GM06990 (cell line): ENCODE results near the gene FLYWCH1.

Source experiments
- DNase-seq: peaks from one replicate; pipeline ENCODE4 v3.0.0-alpha.2; 2011; ENCODE audit not compliant: insufficient read length; ENCODE audit errors: extremely low read depth
- H3K27me3 ChIP-seq: replicated peaks from 2 replicates; pipeline ENCODE4 v1.6.0; 2011; ENCODE audit warnings: low read length; ENCODE audit not compliant: control insufficient read depth, insufficient read depth
- H3K36me3 ChIP-seq: 2 replicates; pipeline ENCODE4 v1.5.1; 2011; ENCODE audit warnings: low read length; ENCODE audit not compliant: control insufficient read depth, insufficient read depth
- H3K4me3 ChIP-seq: replicated peaks from 2 replicates; pipeline ENCODE4 v1.5.1; 2011; ENCODE audit warnings: low read depth, mild to moderate bottlenecking, control low read depth, low read length
- TF ChIP-seq, protein P1 (sequence below): IDR thresholded peaks from 2 replicates; pipeline ENCODE4 v1.5.1; 2011; ENCODE audit warnings: low read length, control low read depth, mild to moderate bottlenecking, inconsistent platforms; ENCODE audit not compliant: insufficient read depth, poor library complexity, severe bottlenecking

The FLYWCH1 gene

DNA sequence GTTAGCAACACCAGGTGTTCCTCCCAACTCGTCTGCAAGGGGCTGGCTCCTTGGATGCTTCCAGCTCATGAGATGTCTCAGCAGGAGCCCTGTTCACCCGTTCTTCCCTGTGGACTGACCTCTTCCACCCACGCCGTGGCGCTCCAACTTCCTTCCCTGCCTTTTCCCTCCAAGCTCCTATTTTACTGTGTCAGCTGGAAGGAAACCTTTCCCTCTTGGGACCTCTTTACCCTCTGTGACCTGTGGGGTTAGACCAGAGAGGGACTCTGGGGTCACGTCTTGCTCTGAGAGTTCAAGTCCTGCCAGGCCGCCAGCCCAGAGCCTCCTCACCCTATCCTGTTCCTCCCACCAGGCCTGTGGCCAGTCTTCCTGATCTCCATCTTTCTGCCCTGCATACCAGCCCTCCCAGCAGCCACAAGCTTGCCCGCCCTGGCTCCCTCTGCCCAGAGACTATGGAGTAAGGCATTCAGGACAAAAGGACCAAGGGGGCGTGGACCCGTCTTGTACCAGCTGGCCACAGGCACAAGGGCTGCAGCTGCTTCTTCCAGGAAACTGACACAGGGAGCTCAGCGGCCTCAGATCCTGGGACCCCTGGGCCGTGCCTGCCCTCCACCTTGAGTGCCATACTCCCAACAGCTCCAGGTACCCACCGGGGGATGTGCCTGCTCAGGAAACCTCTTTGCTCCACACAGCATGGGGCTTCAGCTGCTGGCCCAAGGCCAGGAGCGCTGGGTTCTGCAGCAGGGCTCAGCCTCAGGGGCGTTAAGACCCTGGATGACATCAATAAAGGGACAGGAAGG, 60.5 kb downstream of the FLYWCH1 start:
- Histone ChIP-seq H3K36me3 (peaks cover 17% of the 10 kb centered on the region), H3K27me3 (no peaks in the 10 kb centered on the region), H3K4me3 (no peak overlapping the region)
- DNase-seq: no peak
- TF ChIP-seq, protein P1, sequence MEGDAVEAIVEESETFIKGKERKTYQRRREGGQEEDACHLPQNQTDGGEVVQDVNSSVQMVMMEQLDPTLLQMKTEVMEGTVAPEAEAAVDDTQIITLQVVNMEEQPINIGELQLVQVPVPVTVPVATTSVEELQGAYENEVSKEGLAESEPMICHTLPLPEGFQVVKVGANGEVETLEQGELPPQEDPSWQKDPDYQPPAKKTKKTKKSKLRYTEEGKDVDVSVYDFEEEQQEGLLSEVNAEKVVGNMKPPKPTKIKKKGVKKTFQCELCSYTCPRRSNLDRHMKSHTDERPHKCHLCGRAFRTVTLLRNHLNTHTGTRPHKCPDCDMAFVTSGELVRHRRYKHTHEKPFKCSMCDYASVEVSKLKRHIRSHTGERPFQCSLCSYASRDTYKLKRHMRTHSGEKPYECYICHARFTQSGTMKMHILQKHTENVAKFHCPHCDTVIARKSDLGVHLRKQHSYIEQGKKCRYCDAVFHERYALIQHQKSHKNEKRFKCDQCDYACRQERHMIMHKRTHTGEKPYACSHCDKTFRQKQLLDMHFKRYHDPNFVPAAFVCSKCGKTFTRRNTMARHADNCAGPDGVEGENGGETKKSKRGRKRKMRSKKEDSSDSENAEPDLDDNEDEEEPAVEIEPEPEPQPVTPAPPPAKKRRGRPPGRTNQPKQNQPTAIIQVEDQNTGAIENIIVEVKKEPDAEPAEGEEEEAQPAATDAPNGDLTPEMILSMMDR: no peak

DNA sequence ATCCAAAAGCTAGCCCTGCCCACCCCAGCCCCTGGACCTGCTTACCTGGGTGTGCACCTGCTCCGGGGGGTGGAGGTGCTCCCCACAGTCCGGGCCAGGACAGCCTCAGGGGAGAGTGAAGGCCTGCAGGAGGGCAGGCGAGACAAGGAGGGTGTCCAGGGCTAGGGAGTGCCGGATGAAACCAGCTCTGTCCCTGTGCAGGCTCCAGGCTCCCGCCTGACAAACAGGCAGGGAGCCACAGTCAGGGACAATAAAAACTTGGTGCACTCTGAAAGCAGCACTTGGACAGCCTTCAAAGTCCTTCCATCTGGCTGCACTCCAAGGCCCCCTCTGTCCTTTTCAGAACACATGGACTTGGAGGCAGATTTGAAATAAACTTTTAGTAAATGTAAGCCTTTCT, 61.4 kb downstream of the FLYWCH1 start:
- H3K4me3 ChIP-seq: no peak overlapping the region
- H3K27me3 ChIP-seq: no peaks in the 10 kb centered on the region
- peaks cover 17% of the 10 kb centered on the region for H3K36me3 ChIP-seq
- TF ChIP-seq, protein P1: no peak
- no peak for DNase-seq

DNA sequence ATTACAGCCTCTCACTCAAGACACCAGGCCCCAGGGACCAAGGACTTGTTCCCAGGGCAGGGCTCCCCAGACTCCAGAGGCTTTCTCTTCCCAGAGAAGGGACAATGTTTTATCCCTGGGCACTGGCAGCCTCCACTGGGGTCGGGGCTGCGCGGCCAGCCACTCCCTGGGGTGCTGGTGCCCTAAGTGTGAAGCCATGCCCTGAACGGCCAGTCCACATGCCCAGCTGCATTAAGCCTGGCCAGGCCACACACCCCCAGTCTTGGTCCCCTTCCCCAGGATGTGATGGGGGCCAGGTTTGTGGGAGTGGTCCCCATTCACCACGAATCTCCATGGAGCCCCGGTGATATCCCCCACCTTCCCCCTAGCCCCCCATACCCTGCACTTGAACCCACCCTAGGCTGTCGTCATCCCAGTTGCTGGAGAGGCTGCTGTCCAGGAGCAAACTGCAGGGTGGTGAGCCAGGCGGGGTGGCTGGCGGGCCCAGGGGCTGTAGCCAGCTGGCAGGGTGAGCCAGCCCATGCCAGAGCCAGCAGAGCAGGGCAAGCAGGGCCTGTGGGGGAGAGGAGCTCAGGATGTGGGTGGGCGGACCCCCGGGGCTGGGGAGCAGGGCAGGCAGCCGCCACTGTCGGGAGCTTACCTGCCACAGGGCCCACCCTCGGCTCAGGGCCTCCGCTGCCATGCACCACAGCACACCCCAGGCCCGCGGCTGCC, 62.0 kb downstream of the FLYWCH1 start:
- peaks cover 17% of the 10 kb centered on the region for H3K36me3 ChIP-seq
- no peak for DNase-seq
- no peaks in the 10 kb centered on the region for H3K27me3 ChIP-seq
- H3K4me3 ChIP-seq: no peak overlapping the region
- TF ChIP-seq, protein P1: no peak

DNA sequence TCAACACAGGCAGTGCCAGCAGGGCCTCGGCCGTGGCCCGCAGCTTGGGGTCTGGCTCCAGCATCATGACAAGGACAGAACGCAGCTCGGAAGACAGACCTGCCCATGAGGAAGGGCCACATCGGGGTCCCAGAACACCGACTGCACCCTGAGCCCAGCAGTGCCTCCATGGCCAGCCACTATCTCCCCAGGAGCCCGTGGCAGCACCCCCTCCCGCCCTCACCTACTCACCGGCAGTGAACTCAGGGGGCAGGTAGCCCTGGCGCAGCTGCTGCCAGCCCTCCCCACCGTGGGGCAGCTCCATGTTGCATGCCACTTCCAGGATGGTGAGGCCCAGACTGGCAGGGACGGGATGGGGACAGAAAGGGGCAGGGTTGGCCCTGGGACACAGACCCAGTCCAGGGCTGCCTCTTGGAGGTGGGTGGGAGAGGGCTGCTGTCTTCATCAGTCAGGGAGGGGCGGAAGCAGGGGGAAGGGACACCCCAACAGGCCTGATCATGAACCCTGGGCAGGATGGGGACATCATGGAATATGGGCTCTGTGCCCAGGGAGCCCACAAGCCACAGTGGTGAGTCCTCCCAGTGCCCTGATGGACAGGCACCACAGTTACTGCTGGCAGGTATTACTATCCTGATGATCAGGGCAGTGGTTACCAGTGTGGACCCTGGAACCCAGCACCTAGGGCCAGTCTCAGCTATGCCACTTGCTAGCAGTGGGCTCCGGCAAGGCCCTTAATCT, 62.8 kb downstream of the FLYWCH1 start:
- DNase-seq: no peak
- TF ChIP-seq, protein P1: no peak
- no peaks in the 10 kb centered on the region for H3K27me3 ChIP-seq
- H3K4me3 ChIP-seq: no peak overlapping the region
- peaks cover 17% of the 10 kb centered on the region for H3K36me3 ChIP-seq

DNA sequence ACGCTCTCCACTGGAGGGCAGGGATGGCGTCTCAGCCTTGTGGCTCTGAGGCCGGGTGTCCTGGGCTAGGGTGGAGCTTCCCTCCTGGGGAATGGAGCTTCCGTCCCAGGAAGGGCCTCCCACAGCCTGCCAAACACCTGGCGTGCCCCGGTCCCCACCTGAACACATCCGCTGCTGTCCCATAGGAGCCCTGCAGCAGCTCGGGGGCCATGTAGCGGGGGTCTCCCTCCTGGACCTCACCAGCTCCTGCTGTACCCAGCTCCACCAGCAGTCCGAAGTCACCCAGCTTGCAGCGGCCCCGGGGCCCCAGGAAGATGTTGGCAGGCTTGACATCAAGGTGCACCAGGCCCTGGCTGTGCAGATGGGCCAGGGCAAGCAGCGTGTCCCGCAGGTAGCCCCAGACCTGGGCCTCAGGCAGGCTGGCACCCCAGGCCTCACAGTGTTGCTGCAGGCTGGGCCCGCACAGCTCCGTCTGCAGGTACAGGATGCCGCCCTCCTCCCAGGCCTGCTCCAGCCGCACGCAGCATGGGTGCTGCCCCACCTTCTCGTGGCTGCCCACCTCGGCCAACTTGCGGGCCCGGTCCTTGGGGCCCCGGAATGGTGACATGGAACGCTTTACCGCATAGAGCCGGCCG, 63.5 kb downstream of the FLYWCH1 start:
- Histone ChIP-seq H3K36me3 (peaks cover 17% of the 10 kb centered on the region), H3K4me3 (no peak overlapping the region), H3K27me3 (no peaks in the 10 kb centered on the region)
- TF ChIP-seq, protein P1: no peak
- no peak for DNase-seq
